OCI-LY3 (cell line): ENCODE results near the gene ROR2.

Experiments used
- H2AFZ ChIP-seq: fragments of 200-600, 300-600 bp; shearing (Covaris generic); 2 replicates; pipeline ENCODE4 v1.6.0; 2014; ENCODE audit warnings: antibody characterized with exemption, low read depth, low read length
- H3K27ac ChIP-seq: fragments of 200-600, 300-600 bp; sonication (generic); 2 replicates; pipeline ENCODE4 v1.5.1; 2014; ENCODE audit warnings: mild to moderate bottlenecking, low read length, moderate library complexity, mixed read lengths
- H3K27me3 ChIP-seq: fragments of 200-600, 300-600 bp; sonication (generic); 2 replicates; pipeline ENCODE4 v1.6.1; 2014; ENCODE audit warnings: low read depth, low read length, mixed read lengths
- H3K36me3 ChIP-seq: fragments of 200-600, 300-600 bp; sonication (generic); replicated peaks from 2 replicates; pipeline ENCODE3; 2014; ENCODE audit warnings: low read depth, low read length, mixed read lengths
- H3K4me1 ChIP-seq: fragments of 300-600, 200-600 bp; sonication (generic); 2 replicates; pipeline ENCODE4 v1.6.1; 2014; ENCODE audit warnings: low read length, mixed read lengths
- H3K4me2 ChIP-seq: fragments of 200-600, 300-600 bp; sonication (generic); 2 replicates; pipeline ENCODE4 v1.6.1; 2014; ENCODE audit warnings: low read length, mixed read lengths
- H3K4me3 ChIP-seq: fragments of 300-600, 200-600 bp; sonication (generic); 2 replicates; pipeline ENCODE4 v1.5.1; 2014; ENCODE audit warnings: antibody characterized with exemption, mild to moderate bottlenecking, low read length, moderate library complexity
- H3K79me2 ChIP-seq: fragments of 300-600, 200-600 bp; shearing (Covaris generic); 2 replicates; pipeline ENCODE4 v1.6.1; 2014; ENCODE audit warnings: mild to moderate bottlenecking, low read length, mixed read lengths
- H3K9ac ChIP-seq: fragments of 300-600, 200-600 bp; shearing (Covaris generic); 2 replicates; pipeline ENCODE4 v1.6.0; 2014; ENCODE audit warnings: mild to moderate bottlenecking, low read length, moderate library complexity
- H3K9me3 ChIP-seq: fragments of 200-600, 300-600 bp; shearing (Covaris generic); 2 replicates; pipeline ENCODE4 v1.6.1; 2014; ENCODE audit warnings: low read length, mixed read lengths; ENCODE audit not compliant: insufficient read depth
- H4K20me1 ChIP-seq: fragments of 200-600, 300-600 bp; sonication (generic); 2 replicates; pipeline ENCODE4 v1.6.1; 2016; ENCODE audit warnings: low read length, mixed read lengths; ENCODE audit not compliant: insufficient read depth
- CTCF ChIP-seq: fragments of 200-600, 300-600 bp; sonication (generic); IDR thresholded peaks from 2 replicates; pipeline ENCODE4 v1.5.1; 2014; ENCODE audit warnings: antibody characterized with exemption, low read length, low read depth
- EZH2phosphoT487 ChIP-seq: fragments of 200-600 bp; shearing (Covaris generic); IDR thresholded peaks from 2 replicates; pipeline ENCODE4 v1.6.1; 2018; ENCODE audit warnings: antibody characterized with exemption, mixed run types, low read depth

Gene ROR2

DNA sequence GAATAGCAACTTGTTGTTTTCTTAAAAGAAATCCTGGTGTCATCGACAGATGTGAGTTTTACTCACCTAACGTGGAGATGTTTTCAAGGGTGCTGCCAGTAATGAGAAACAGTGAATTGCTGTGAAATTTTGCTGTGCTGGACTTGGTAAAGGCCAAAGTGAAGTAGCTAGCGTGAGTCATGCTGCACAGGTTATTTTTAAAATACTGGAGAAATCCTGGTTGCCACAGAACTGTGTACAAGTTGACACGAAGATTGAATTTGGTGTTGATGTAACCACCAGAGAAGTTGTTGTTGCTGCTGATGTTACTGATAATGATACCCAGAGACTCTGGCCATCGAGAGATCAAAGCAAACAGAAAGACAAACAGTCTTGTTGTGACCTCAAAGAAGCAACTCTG lies 338.4 kb downstream of the ROR2 start:
- TF ChIP-seq EZH2phosphoT487 = no peak
- TF ChIP-seq CTCF = no peak
- H3K36me3 ChIP-seq = no peaks in the 10 kb centered on the region
- no peak overlapping the region for H3K27ac ChIP-seq
- 0 out of 2 replicates have a peak, but pooled peaks cover 7% of the 10 kb centered on the region for H3K27me3 ChIP-seq
- no peaks in the 10 kb centered on the region for H3K9me3 ChIP-seq
- H3K9ac ChIP-seq = no peak overlapping the region
- H3K79me2 ChIP-seq = no peaks in the 10 kb centered on the region
- H4K20me1 ChIP-seq = no peaks in the 10 kb centered on the region
- H3K4me3 ChIP-seq = no peak overlapping the region
- no peak overlapping the region for H2AFZ ChIP-seq
- no peaks in the 10 kb centered on the region for H3K4me1 ChIP-seq
- no peak overlapping the region for H3K4me2 ChIP-seq

DNA sequence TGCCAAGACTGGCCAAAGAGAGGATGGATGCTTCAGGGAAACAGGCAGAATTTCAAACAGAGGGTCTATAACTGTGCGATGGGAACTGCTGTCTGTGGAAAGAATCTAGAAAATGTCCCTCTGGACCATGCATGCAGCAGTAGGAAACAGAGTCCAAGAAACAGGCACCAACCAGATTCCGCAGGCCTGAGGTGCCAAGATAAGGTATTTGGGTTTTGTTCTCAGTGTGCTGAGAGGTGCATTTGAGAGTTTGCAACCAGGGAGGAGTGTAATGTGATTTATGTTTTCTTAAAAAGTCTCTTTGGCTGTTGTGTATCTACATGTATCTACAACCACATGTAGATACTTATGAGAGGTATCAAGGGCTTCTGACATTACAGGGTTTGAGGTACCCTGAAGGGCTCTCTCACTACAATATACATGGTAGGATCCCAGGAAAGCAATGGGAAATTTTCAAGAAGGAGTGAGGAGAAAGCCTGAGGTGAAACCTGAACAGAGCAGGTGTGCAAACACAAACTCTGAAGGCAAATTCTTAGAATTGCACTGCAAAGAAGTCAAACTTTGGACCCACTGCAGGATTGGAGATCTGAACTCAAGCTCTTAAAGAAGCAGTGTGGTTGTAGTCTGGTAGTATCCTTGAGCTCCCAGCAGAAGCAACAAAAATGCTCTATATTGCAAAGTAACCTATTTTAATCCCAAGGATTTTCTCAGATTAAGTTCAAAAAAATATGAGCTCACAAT lies 343.6 kb downstream of the ROR2 start:
- H2AFZ ChIP-seq = no peak overlapping the region
- H3K4me1 ChIP-seq = no peaks in the 10 kb centered on the region
- no peak overlapping the region for H3K9ac ChIP-seq
- TF ChIP-seq EZH2phosphoT487 = no peak
- no peak for TF ChIP-seq CTCF
- no peaks in the 10 kb centered on the region for H3K9me3 ChIP-seq
- H3K27ac ChIP-seq = no peak overlapping the region
- H3K4me3 ChIP-seq = no peak overlapping the region
- no peaks in the 10 kb centered on the region for H4K20me1 ChIP-seq
- H3K4me2 ChIP-seq = no peak overlapping the region
- H3K27me3 ChIP-seq = peaks cover 12% of the 10 kb centered on the region
- no peaks in the 10 kb centered on the region for H3K79me2 ChIP-seq
- no peaks in the 10 kb centered on the region for H3K36me3 ChIP-seq

GRCh38 chr9:91604451-91605179 lies 345.4 kb downstream of the ROR2 start:
- TF ChIP-seq CTCF = no peak
- no peak for TF ChIP-seq EZH2phosphoT487
- H3K27ac ChIP-seq = no peak overlapping the region
- no peaks in the 10 kb centered on the region for H3K36me3 ChIP-seq
- no peak overlapping the region for H3K4me3 ChIP-seq
- no peaks in the 10 kb centered on the region for H4K20me1 ChIP-seq
- H3K9me3 ChIP-seq = no peaks in the 10 kb centered on the region
- no peak overlapping the region for H3K4me2 ChIP-seq
- no peaks in the 10 kb centered on the region for H3K4me1 ChIP-seq
- H3K27me3 ChIP-seq = peaks cover 14% of the 10 kb centered on the region
- H3K9ac ChIP-seq = no peak overlapping the region
- H2AFZ ChIP-seq = no peak overlapping the region
- H3K79me2 ChIP-seq = no peaks in the 10 kb centered on the region

DNA sequence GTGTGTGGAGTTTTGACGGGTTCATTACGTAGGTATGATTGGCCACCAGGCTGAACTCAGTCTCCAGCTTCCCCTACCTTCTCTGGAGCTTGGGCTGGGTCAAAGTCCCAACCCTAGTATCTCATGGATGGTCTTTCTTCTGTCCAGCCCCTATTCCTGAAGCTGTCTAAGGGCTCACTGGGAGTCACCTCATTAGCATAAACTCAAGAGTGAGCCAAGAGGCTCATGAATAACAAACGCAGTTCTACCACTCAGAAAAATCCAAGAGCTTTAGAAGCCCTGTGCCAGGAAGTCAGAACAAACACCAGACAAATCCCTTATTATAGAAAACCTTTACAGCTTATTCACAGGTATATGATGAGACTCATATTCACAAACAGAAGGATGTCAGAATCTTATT lies 346.1 kb downstream of the ROR2 start:
- Histone ChIP-seq H3K9ac (no peak overlapping the region), H2AFZ (no peak overlapping the region), H3K27me3 (peaks cover 14% of the 10 kb centered on the region), H3K79me2 (no peaks in the 10 kb centered on the region), H3K4me3 (no peak overlapping the region), H3K9me3 (no peaks in the 10 kb centered on the region), H3K4me1 (no peaks in the 10 kb centered on the region), H3K4me2 (no peak overlapping the region), H3K36me3 (no peaks in the 10 kb centered on the region), H3K27ac (no peak overlapping the region), H4K20me1 (no peaks in the 10 kb centered on the region)
- no peak for TF ChIP-seq EZH2phosphoT487
